ENCODE results near the gene SP140L.
A peak's percentile ranks its signal among the peaks of the same experiment; 100 is the strongest.

The SP140L gene

GRCh38 chr2:230410263-230410662 lies 83.3 kb downstream of the SP140L start:
- Histone ChIP-seq H3K4me2 (ENCODE audit: low read length) (no peak overlapping the region), H3F3A (ENCODE audit: insufficient read depth, low read length) (no peaks in the 10 kb centered on the region), H3K27me3 (ENCODE audit: insufficient read depth, low read length) (no peaks in the 10 kb centered on the region), H3K9ac (ENCODE audit: low read length) (no peak overlapping the region), H3K27ac (ENCODE audit: low read depth, low read length, poor library complexity, severe bottlenecking) (no peak overlapping the region), H3K4me3 (ENCODE audit: low read depth, low read length, poor library complexity, severe bottlenecking) (no peak overlapping the region), H3K4me1 (ENCODE audit: insufficient read depth, low read length, severe bottlenecking) (peaks cover 31% of the 10 kb centered on the region), H3K9me3 (ENCODE audit: low read length) (no peaks in the 10 kb centered on the region), H2AFZ (ENCODE audit: low read length) (no peak overlapping the region), H3K79me2 (ENCODE audit: insufficient read depth, low read length) (no peaks in the 10 kb centered on the region), H3K36me3 (ENCODE audit: insufficient read depth, low read length) (peaks cover 7% of the 10 kb centered on the region; the same call in 1 of the 2 replicates), H3K9me2 (ENCODE audit: low read depth, low read length) (no peaks in the 10 kb centered on the region), H4K20me1 (ENCODE audit: insufficient read depth, low read length) (no peaks in the 10 kb centered on the region)
- TF ChIP-seq EZH2 (IDR thresholded peaks at IDR 0.05; ENCODE audit: borderline replicate concordance, low read length), result no peak
- TF ChIP-seq, protein P1, sequence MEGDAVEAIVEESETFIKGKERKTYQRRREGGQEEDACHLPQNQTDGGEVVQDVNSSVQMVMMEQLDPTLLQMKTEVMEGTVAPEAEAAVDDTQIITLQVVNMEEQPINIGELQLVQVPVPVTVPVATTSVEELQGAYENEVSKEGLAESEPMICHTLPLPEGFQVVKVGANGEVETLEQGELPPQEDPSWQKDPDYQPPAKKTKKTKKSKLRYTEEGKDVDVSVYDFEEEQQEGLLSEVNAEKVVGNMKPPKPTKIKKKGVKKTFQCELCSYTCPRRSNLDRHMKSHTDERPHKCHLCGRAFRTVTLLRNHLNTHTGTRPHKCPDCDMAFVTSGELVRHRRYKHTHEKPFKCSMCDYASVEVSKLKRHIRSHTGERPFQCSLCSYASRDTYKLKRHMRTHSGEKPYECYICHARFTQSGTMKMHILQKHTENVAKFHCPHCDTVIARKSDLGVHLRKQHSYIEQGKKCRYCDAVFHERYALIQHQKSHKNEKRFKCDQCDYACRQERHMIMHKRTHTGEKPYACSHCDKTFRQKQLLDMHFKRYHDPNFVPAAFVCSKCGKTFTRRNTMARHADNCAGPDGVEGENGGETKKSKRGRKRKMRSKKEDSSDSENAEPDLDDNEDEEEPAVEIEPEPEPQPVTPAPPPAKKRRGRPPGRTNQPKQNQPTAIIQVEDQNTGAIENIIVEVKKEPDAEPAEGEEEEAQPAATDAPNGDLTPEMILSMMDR (IDR thresholded peaks at IDR 0.05; ENCODE audit: low read length), result no peak

DNA sequence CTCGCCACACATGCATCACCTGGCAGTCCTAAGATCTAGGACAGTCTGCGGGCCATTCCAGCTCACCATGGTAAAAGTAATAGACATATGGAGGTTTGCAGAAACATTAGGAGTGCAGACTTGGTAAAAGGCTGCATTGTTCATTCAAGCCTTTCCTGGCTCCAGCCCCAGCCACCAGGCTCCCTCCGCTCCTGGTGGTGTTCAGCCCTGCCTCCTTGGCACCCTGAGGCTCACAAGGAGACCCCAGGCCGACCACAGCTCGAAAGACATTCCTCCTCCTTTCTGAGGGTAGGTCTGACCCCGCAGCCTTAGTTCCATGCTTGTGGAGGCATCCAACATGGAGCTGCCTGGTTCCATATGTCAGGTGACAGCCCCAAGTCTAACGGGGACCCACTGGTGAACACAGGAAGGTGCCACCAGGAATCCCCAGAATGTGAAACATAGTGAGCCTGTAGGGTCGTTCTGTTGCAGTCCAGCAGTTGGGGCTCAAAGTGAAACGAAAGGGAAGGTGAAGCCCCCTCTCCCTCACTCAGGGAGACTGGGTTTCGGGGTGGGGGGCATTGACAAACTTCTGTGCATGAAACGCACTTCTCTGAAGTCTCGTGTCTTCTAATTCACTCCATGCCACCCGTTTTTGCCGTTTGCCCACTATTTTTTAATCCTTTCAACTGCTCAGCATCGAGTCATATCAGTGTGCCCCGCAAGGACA lies 84.0 kb downstream of the SP140L start:
- Histone ChIP-seq H3K36me3 (ENCODE audit: insufficient read depth, low read length) (no peaks in the 10 kb centered on the region), H3K4me2 (ENCODE audit: low read length) (peak overlapping the region; percentile 81), H3K9me3 (ENCODE audit: low read length) (no peaks in the 10 kb centered on the region), H3K79me2 (ENCODE audit: insufficient read depth, low read length) (no peaks in the 10 kb centered on the region), H3K4me3 (ENCODE audit: low read depth, low read length, poor library complexity, severe bottlenecking) (peak overlapping the region; percentile 59), H4K20me1 (ENCODE audit: insufficient read depth, low read length) (no peaks in the 10 kb centered on the region), H3K9ac (ENCODE audit: low read length) (peak overlapping the region; percentile 71), H3K4me1 (ENCODE audit: insufficient read depth, low read length, severe bottlenecking) (peaks cover 38% of the 10 kb centered on the region), H3F3A (ENCODE audit: insufficient read depth, low read length) (no peaks in the 10 kb centered on the region), H3K27ac (ENCODE audit: low read depth, low read length, poor library complexity, severe bottlenecking) (no peak overlapping the region), H2AFZ (ENCODE audit: low read length) (peak overlapping the region; percentile 81; the same call in 1 of the 2 replicates), H3K9me2 (ENCODE audit: low read depth, low read length) (no peaks in the 10 kb centered on the region), H3K27me3 (ENCODE audit: insufficient read depth, low read length) (no peaks in the 10 kb centered on the region)
- no peak for TF ChIP-seq EZH2 (IDR thresholded peaks at IDR 0.05; ENCODE audit: borderline replicate concordance, low read length)
- TF ChIP-seq, protein P1 (IDR thresholded peaks at IDR 0.05; ENCODE audit: low read length), result no peak

- H2AFZ ChIP-seq (ENCODE audit: low read length), result peak overlapping the region; percentile 81
- no peaks in the 10 kb centered on the region for H4K20me1 ChIP-seq (ENCODE audit: insufficient read depth, low read length)
- no peaks in the 10 kb centered on the region for H3K9me2 ChIP-seq (ENCODE audit: low read depth, low read length)
- H3K4me2 ChIP-seq (ENCODE audit: low read length), result peak overlapping the region; percentile 81
- TF ChIP-seq, protein P1 (IDR thresholded peaks at IDR 0.05; ENCODE audit: low read length), result peak; percentile 12; the same call in 1 of the 2 replicates
- TF ChIP-seq EZH2 (IDR thresholded peaks at IDR 0.05; ENCODE audit: borderline replicate concordance, low read length), result no peak
- peaks cover 4% of the 10 kb centered on the region for H3K79me2 ChIP-seq (ENCODE audit: insufficient read depth, low read length)
- H3K4me3 ChIP-seq (ENCODE audit: low read depth, low read length, poor library complexity, severe bottlenecking), result peak overlapping the region; percentile 59
- no peaks in the 10 kb centered on the region for H3K36me3 ChIP-seq (ENCODE audit: insufficient read depth, low read length)
- H3F3A ChIP-seq (ENCODE audit: insufficient read depth, low read length), result no peaks in the 10 kb centered on the region
- peak overlapping the region; percentile 71 for H3K9ac ChIP-seq (ENCODE audit: low read length)
- H3K9me3 ChIP-seq (ENCODE audit: low read length), result no peaks in the 10 kb centered on the region
- H3K27ac ChIP-seq (ENCODE audit: low read depth, low read length, poor library complexity, severe bottlenecking), result no peak overlapping the region
- H3K27me3 ChIP-seq (ENCODE audit: insufficient read depth, low read length), result no peaks in the 10 kb centered on the region
- peaks cover 38% of the 10 kb centered on the region for H3K4me1 ChIP-seq (ENCODE audit: insufficient read depth, low read length, severe bottlenecking)
These were observed 84.8 kb downstream of the SP140L start for GRCh38 chr2:230411570-230412370.
